Activated CD8-positive, alpha-beta T cell treated with anti-CD3 and anti-CD28 coated beads for 36 hours (primary cell): ENCODE measurements around the gene OPA1. TPM values are rescaled to one million over a fixed set of nuclear protein-coding genes. Genes with fewer than 3 reads are reported as not detected.
A peak's percentile ranks its signal among the peaks of the same experiment; 100 is the strongest.
"Not testable (repeated sequence)": the region's sequence is repeated elsewhere in the genome, so short reads cannot be mapped to it uniquely, and the experiment has no call there.

Source experiments
- ATAC-seq: fragments of 200-7000 bp; cut with Tn5 transposase; one replicate; pipeline ENCODE4 v1.10.0; 2021; ENCODE audit warnings: mild to moderate bottlenecking, moderate library complexity
- CTCF ChIA-PET: fragments of 350-600 bp; sonication (Branson Sonifier 250); formaldehyde crosslinking; loops from one replicate; lab custom pipeline; 2021; ENCODE audit warnings: antibody characterized with exemption; lab: Charles Lee
- POLR2A ChIA-PET: fragments of 350-600 bp; sonication (Branson Sonifier 250); formaldehyde crosslinking; loops from one replicate; lab custom pipeline; 2021; ENCODE audit warnings: antibody characterized with exemption; lab: Charles Lee
- DNase-seq: peaks from one replicate; pipeline ENCODE4 v3.0.0-alpha.2; 2020
- H3K27ac Mint-ChIP-seq: one replicate; pipeline ENCODE4 v1.8.0; 2021; ENCODE audit warnings: mild to moderate bottlenecking, mixed read lengths
- H3K27me3 Mint-ChIP-seq: one replicate; pipeline ENCODE4 v1.8.0; 2021; ENCODE audit warnings: mixed read lengths
- H3K36me3 Mint-ChIP-seq: one replicate; pipeline ENCODE4 v1.8.0; 2021; ENCODE audit warnings: low read depth, mixed read lengths
- H3K4me1 Mint-ChIP-seq: one replicate; pipeline ENCODE4 v1.8.0; 2021; ENCODE audit warnings: low read depth, mixed read lengths
- H3K4me3 Mint-ChIP-seq: one replicate; pipeline ENCODE4 v1.8.0; 2021; ENCODE audit warnings: mild to moderate bottlenecking, moderate library complexity, mixed read lengths
- H3K9me3 Mint-ChIP-seq: one replicate; pipeline ENCODE4 v1.8.0; 2021; ENCODE audit warnings: mixed read lengths
- intact Hi-C: fragments of 100-400 bp; cut with micrococcal nuclease; formaldehyde crosslinking; loops from one replicate; pipeline ENCODE4 v1.10.0; 2022
- total RNA-seq, 2 experiments: library from RNA; stranded (reverse); gene quantifications; one replicate each; pipeline ENCODE4 v1.2.3, GENCODE V29; 2021
- TF ChIP-seq, protein P1 (sequence below): fragments of 200-600 bp; IDR thresholded peaks from one replicate; pipeline ENCODE4 v1.8.0; 2022; ENCODE audit warnings: antibody characterized with exemption, mild to moderate bottlenecking

The OPA1 gene
- total RNA-seq, 2 experiments from 2014 or later: 84.8 to 104 TPM

DNA sequence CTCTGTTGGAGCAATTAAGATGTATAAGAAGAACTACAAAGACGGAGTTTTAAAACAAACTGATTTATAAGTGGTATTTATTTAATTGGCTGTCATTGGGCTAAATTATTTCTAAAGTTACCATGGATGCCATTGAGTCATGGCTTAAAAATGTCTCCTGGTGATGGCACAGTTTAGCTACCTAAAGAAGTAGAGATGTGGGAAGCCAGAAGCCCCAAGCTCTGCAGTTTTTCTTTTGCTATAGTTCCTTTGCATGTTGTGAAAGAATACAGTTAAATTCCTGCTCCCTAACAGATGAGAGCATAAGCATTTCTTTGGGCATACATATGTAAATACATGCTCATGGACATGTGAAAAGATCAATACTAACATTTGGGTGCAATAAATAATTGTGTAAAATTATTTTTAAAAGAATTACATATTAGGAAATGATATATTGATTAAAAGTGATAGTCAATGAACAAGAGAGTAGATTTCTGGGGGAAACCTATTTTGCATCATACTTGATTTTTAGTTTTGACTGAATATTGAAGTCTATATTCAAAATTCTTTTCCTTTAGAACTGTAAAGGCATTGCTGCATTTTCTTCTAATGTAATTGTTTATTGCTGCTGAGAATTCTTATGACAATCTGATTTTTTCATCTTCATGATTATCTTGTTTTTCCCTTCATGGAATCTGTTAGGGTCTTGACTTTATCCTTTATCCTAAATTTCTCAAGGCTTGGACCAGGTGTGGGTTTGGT is 2.1 kb downstream of the OPA1 start:
- Mint-ChIP-seq H3K27ac (peak overlapping the region; percentile 26), H3K4me1 (peaks cover 63% of the 10 kb centered on the region), H3K27me3 (no peaks in the 10 kb centered on the region)

DNA sequence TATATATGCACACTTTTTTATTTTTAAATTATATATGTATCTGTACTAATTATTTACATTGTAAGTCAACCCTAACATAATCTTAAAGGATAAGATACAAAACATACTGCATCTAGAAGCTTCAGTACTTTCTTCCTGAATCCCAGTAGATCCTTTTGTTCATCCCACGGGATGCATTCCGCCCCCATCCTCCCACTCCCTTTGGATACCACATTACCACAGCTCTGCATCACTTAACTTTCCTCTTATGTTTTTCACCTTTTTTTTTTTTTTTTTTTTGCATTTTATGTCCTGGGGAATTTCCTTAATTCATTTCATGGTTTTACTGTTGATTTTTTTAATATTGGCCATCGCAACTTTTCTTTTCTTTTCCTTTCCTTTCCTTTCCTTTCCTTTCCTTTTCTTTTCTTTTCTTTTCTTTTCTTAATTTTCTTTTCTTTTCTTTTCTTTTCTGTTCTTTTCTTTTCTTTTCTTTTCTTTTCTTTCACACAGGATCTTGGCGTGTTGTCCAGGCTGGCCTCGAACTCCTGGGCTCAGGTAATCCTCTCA is 3.0 kb downstream of the OPA1 start:
- ChIA-PET POLR2A (no interaction called here), CTCF (no interaction called here)
- DNase-seq (no peak), ATAC-seq (no peak)
- no peaks in the 10 kb centered on the region for H3K27me3 Mint-ChIP-seq
- no peaks in the 10 kb centered on the region for H3K9me3 Mint-ChIP-seq
- TF ChIP-seq, protein P1, sequence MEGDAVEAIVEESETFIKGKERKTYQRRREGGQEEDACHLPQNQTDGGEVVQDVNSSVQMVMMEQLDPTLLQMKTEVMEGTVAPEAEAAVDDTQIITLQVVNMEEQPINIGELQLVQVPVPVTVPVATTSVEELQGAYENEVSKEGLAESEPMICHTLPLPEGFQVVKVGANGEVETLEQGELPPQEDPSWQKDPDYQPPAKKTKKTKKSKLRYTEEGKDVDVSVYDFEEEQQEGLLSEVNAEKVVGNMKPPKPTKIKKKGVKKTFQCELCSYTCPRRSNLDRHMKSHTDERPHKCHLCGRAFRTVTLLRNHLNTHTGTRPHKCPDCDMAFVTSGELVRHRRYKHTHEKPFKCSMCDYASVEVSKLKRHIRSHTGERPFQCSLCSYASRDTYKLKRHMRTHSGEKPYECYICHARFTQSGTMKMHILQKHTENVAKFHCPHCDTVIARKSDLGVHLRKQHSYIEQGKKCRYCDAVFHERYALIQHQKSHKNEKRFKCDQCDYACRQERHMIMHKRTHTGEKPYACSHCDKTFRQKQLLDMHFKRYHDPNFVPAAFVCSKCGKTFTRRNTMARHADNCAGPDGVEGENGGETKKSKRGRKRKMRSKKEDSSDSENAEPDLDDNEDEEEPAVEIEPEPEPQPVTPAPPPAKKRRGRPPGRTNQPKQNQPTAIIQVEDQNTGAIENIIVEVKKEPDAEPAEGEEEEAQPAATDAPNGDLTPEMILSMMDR: no peak
- peaks cover 38% of the 10 kb centered on the region for H3K36me3 Mint-ChIP-seq
- H3K27ac Mint-ChIP-seq: peak overlapping the region; percentile 50
- peaks cover 64% of the 10 kb centered on the region for H3K4me1 Mint-ChIP-seq
- no peak overlapping the region for H3K4me3 Mint-ChIP-seq
- intact Hi-C loops: no loop called here

More for the DNA sequence above, 2.1 kb downstream of the OPA1 start:
- DNase-seq (no peak), ATAC-seq (no peak)
- Mint-ChIP-seq H3K4me3 (peak overlapping the region; percentile 96), H3K36me3 (peaks cover 36% of the 10 kb centered on the region), H3K9me3 (no peaks in the 10 kb centered on the region)
- TF ChIP-seq, protein P1: no peak
- intact Hi-C loops: no loop called here
- POLR2A ChIA-PET: interaction anchor here (1.2 kb wide), 1 partner anchor 17 kb away, joined by 3 read pairs; no protein-coding TSS in a partner anchor
- CTCF ChIA-PET: no interaction called here

DNA sequence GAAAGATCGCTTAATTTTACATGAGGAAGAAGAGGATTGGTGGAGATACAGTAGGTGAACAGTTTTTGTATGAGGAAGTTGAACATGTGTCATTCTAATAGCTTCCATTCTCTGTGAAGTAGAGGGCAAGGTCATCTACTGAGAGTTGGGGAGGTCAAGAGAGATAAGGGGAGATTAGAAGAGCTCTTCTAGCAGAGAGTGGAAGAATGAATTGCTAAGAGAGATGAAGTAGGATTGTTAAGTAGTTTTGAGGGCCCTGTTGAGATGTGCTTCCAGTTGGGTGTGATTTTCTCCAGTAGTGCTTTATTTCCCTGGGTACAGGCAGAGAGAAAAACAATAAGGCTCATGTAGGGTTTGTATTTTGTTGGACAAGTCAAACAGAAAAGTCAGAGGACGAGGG is 5.2 kb downstream of the OPA1 start:
- intact Hi-C loops: no loop called here
- ChIA-PET CTCF (no interaction called here), POLR2A (no interaction called here)
- Mint-ChIP-seq H3K4me1 (peaks cover 64% of the 10 kb centered on the region), H3K36me3 (peaks cover 42% of the 10 kb centered on the region), H3K27me3 (no peaks in the 10 kb centered on the region), H3K4me3 (no peak overlapping the region), H3K9me3 (no peaks in the 10 kb centered on the region), H3K27ac (peak overlapping the region; percentile 21)
- no peak for ATAC-seq
- TF ChIP-seq, protein P1: no peak
- no peak for DNase-seq

DNA sequence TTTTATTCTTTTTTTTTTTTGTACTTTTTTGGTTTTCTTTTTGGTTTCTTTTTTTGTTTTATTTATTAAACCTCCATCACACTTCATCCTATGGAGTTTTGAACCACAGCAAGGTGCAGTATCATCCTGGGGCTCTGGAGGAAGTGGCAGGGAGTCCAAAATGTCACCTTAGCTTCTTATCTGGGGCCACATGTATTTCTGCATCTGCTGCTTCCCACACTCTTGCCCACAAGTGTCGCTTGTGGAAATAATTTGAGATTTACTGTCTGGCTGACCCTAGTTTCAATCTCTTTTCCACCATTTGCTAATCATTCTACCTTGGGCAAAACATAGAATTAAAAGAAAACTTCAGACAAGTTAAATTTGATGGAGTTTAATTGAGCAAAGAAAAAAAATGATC is 6.4 kb downstream of the OPA1 start:
- Mint-ChIP-seq H3K27me3 (no peaks in the 10 kb centered on the region), H3K36me3 (peaks cover 38% of the 10 kb centered on the region), H3K4me1 (peaks cover 59% of the 10 kb centered on the region), H3K4me3 (no peak overlapping the region), H3K27ac (peak overlapping the region; percentile 37), H3K9me3 (no peaks in the 10 kb centered on the region)
- ChIA-PET CTCF (no interaction called here), POLR2A (no interaction called here)
- DNase-seq (peak; percentile 8), ATAC-seq (peak; percentile 34)
- intact Hi-C loops: no loop called here
- TF ChIP-seq, protein P1: no peak

DNA sequence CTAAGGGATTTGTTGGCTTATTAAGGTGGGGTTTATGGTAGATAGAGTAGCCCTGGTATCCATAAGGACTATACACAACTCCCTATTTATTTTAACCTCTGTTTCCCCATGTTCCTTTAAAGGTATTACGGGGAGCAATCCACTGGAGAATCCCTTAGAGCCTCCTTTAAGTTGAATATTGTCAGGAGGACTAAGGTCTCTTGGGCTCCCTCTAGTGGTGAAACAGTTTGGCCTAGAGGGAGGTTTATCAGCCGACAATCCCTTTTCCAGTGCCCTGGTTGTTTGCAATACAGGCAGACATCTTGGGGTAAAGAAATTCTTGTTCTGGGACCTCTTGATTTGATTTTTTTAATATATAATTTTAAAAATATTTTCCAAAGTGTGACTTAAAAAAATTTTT is 12.9 kb downstream of the OPA1 start:
- CTCF ChIA-PET: interaction anchor here (1.0 kb wide), 4 partner anchors 12 to 33 kb away, joined by 3 to 4 read pairs (median 3); no protein-coding TSS in a partner anchor
- H3K27ac Mint-ChIP-seq: no peak overlapping the region
- DNase-seq (peak; percentile 60), ATAC-seq (peak; percentile 61)
- peaks cover 26% of the 10 kb centered on the region for H3K4me1 Mint-ChIP-seq
- H3K4me3 Mint-ChIP-seq: no peak overlapping the region
- peaks cover 25% of the 10 kb centered on the region for H3K36me3 Mint-ChIP-seq
- POLR2A ChIA-PET: no interaction called here
- no peaks in the 10 kb centered on the region for H3K27me3 Mint-ChIP-seq
- TF ChIP-seq, protein P1: peak; percentile 82
- no peaks in the 10 kb centered on the region for H3K9me3 Mint-ChIP-seq
- intact Hi-C loops: no loop called here

DNA sequence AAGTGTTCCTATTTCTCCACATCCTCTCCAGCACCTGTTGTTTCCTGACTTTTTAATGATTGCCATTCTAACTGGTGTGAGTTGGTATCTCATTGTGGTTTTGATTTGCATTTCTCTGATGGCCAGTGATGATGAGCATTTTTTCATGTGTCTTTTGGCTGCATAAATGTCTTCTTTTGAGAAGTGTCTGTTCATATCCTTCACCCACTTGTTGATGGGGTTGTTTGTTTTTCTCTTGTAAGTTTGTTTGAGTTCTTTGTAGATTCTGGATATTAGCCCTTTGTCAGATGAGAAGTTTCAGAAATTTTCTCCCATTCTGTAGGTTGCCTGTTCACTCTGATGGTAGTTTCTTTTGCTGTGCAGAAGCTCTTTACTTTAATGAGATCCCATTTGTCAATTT is 13.9 kb downstream of the OPA1 start:
- H3K27me3 Mint-ChIP-seq, DNase-seq, H3K9me3 Mint-ChIP-seq, POLR2A ChIA-PET, CTCF ChIA-PET, H3K27ac Mint-ChIP-seq, ATAC-seq, H3K4me3 Mint-ChIP-seq, intact Hi-C loops: not testable (repeated sequence)
- Mint-ChIP-seq H3K36me3 (peaks cover 32% of the 10 kb centered on the region), H3K4me1 (peaks cover 20% of the 10 kb centered on the region)

DNA sequence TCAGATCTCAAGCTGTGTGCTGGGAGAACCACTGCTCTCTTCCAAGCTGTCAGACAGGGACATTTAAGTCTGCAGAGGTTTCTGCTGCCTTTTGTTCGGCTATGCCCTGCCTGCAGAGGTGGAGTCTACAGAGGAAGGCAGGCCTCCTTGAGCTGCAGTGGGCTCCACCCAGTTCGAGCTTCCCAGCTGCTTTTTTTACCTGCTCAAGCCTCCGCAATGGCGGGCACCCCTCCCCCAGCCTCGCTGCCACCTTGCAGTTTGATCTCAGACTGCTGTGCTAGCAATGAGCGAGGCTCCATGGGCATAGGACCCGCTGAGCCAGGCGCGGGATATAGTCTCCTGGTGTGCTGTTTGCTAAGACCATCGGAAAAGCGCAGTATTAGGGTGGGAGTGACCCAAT is 17.5 kb downstream of the OPA1 start:
- H3K27me3 Mint-ChIP-seq, intact Hi-C loops, CTCF ChIA-PET, H3K4me3 Mint-ChIP-seq, DNase-seq, H3K27ac Mint-ChIP-seq, ATAC-seq: not testable (repeated sequence)
- POLR2A ChIA-PET: interaction anchor here (1.1 kb wide), 1 partner anchor 10 kb away, joined by 4 read pairs; no protein-coding TSS in a partner anchor
- H3K4me1 Mint-ChIP-seq: peaks cover 27% of the 10 kb centered on the region
- H3K36me3 Mint-ChIP-seq: peaks cover 61% of the 10 kb centered on the region
- peaks cover 12% of the 10 kb centered on the region for H3K9me3 Mint-ChIP-seq
